ENCODE measurements around the gene B4GALNT2. TPM values are rescaled to one million over a fixed set of nuclear protein-coding genes. Genes with fewer than 3 reads are reported as not detected.
"Not testable (repeated sequence)": the region's sequence is repeated elsewhere in the genome, so short reads cannot be mapped to it uniquely, and the experiment has no call there.

Gene B4GALNT2
- total RNA-seq, 6 experiments from 2014 or later = 0.04 to 0.05 TPM; not detected in 4

DNA sequence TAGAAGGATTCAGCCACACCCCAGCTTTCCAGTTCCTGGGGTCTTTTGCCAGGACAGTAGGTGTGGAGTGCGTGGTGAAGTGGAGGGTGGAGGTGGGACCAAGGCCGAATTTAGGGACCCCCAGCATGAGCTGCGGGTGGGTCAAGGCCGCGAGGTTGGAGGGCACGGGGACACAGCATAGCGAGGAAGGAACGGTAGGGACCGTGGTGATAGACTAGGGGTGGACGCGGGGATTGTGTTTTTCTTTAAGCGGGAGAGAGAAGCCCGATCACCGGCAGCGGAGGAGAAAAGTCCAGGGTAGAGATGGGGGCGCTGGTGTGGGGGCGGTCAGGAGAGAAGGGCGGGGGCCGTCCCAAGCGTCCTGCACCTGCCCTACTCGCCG is 261 bp upstream of the B4GALNT2 start:
- Histone ChIP-seq H3K36me3 (no peaks in the 10 kb centered on the region), H3K27ac (no peak overlapping the region), H3K4me3 (peak overlapping the region in 1 of 3 donors; percentile 28), H3K27me3 (peaks cover 0 to 7% of the 10 kb centered on the region in 2 donors), H3K4me1 (peaks cover 0 to 8% (median 0%) of the 10 kb centered on the region in 4 donors), H3K9me3 (no peaks in the 10 kb centered on the region)
- WGBS (ENCODE audit: insufficient coverage, low coverage, low lambda C conversion rate, missing lambda C conversion rate) = 6% methylated on average over 9 of the region's 22 CpGs
- no peak for ATAC-seq
- TF ChIP-seq POLR2A (IDR thresholded peaks at IDR 0.05) = no peak
- TF ChIP-seq, protein P1, sequence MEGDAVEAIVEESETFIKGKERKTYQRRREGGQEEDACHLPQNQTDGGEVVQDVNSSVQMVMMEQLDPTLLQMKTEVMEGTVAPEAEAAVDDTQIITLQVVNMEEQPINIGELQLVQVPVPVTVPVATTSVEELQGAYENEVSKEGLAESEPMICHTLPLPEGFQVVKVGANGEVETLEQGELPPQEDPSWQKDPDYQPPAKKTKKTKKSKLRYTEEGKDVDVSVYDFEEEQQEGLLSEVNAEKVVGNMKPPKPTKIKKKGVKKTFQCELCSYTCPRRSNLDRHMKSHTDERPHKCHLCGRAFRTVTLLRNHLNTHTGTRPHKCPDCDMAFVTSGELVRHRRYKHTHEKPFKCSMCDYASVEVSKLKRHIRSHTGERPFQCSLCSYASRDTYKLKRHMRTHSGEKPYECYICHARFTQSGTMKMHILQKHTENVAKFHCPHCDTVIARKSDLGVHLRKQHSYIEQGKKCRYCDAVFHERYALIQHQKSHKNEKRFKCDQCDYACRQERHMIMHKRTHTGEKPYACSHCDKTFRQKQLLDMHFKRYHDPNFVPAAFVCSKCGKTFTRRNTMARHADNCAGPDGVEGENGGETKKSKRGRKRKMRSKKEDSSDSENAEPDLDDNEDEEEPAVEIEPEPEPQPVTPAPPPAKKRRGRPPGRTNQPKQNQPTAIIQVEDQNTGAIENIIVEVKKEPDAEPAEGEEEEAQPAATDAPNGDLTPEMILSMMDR (IDR thresholded peaks at IDR 0.05) = no peak
- intact Hi-C loops (cut with DNase I) = no loop called here
- DNase-seq = no peak

DNA sequence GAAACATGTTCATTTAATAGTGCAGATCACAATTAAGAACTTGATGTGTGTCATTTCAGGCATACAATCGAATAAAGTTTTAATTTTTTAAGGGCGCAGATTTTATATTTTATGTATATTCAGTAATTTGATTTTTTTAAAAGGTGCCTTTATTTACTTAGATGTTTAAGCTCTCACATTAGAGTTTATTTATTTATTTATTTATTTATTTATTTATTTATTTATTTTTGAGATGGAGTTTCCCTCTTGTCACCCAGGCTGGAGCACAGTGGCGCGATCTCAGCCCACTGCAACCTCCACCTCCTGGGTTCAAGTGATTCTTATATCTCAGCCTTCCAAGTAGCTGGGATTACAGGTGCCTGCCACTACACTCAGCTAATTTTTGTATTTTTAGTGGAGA is 3.8 kb downstream of the B4GALNT2 start:
- H3K36me3 ChIP-seq = no peaks in the 10 kb centered on the region
- H3K27me3 ChIP-seq = peaks cover 0 to 7% of the 10 kb centered on the region in 2 donors
- no peak overlapping the region for H3K27ac ChIP-seq
- ATAC-seq = no peak
- TF ChIP-seq, protein P1 (IDR thresholded peaks at IDR 0.05) = no peak
- no peak for TF ChIP-seq POLR2A (IDR thresholded peaks at IDR 0.05)
- 94% methylated on average over 4 of the region's 4 CpGs for WGBS (ENCODE audit: insufficient coverage, low coverage, low lambda C conversion rate, missing lambda C conversion rate)
- no peaks in the 10 kb centered on the region for H3K9me3 ChIP-seq
- H3K4me1 ChIP-seq = peaks cover 0 to 8% (median 0%) of the 10 kb centered on the region in 4 donors
- intact Hi-C loops (cut with DNase I) = no loop called here
- no peak overlapping the region for H3K4me3 ChIP-seq
- no peak for DNase-seq

- H3K27me3 ChIP-seq; H3K4me3 ChIP-seq; H3K9me3 ChIP-seq; intact Hi-C loops (cut with DNase I); ATAC-seq; H3K27ac ChIP-seq; H3K4me1 ChIP-seq; H3K36me3 ChIP-seq; DNase-seq: not testable (repeated sequence)
- 39% methylated on average over 3 of the region's 3 CpGs for WGBS (ENCODE audit: insufficient coverage, low coverage, low lambda C conversion rate, missing lambda C conversion rate)
Measured at GRCh38 chr17:49145654-49146053, 13.1 kb downstream of the B4GALNT2 start.

DNA sequence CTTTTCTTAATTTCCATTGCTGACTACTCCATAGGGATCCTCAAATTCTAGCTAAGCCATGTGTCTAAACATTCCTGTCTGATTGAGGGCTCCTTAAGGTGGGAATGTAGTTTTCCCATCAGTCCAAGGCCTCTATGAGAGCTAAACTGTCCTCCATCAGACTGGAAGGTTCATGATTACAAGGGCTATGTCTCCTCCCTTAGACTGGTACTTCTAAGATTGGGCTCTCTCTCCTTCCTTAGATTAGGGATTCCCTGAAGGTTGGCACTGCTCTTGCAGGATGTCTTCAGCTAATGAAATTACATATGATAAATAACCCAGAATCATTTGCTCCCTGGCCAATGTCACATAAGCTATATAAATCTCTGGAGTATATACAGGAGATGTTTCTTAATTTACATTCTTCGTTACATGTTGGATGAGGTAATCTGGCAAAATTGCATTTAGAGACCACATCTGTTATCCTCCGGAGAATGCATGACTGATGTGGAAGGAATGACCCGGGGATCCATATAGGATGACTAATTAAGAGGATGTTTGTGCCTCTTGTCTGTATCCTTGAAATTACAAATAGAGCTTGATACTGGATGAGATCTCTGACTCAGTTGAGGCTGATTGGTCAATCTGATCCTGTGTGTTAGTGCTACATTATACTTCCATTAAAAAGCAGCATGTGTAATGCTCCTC is 14.2 kb downstream of the B4GALNT2 start:
- 56% methylated on average over 3 of the region's 3 CpGs for WGBS (ENCODE audit: insufficient coverage, low coverage, low lambda C conversion rate, missing lambda C conversion rate)
- Histone ChIP-seq H3K9me3 (no peaks in the 10 kb centered on the region), H3K4me3 (no peak overlapping the region), H3K4me1 (no peaks in the 10 kb centered on the region), H3K27ac (no peak overlapping the region), H3K36me3 (no peaks in the 10 kb centered on the region), H3K27me3 (no peaks in the 10 kb centered on the region)
- TF ChIP-seq, protein P1 (IDR thresholded peaks at IDR 0.05) = no peak
- TF ChIP-seq POLR2A (IDR thresholded peaks at IDR 0.05) = no peak
- no peak for DNase-seq
- intact Hi-C loops (cut with DNase I) = no loop called here
- ATAC-seq = no peak

DNA sequence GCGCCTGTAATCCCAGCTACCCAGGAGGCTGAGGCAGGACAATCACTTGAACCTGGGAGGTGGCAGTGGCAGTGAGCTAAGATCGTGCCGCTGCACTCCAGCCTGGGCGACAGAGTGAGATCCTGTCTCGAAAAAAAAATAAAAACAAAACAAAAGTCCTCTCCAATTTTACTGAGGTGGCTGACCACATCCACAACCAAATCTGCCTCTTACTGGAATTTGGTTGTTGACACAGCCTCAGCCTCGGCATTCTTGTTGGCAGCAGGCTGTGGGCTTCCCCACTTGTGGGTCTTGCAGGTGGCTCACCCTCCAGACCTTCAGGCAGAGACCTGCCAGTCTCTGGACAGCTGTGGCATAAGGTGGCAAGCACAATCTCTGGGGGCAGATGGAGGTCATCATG is 15.6 kb downstream of the B4GALNT2 start:
- Histone ChIP-seq H3K36me3 (no peaks in the 10 kb centered on the region), H3K27me3 (no peaks in the 10 kb centered on the region), H3K4me1 (no peaks in the 10 kb centered on the region), H3K27ac (no peak overlapping the region), H3K4me3 (no peak overlapping the region), H3K9me3 (no peaks in the 10 kb centered on the region)
- no peak for ATAC-seq
- DNase-seq = no peak
- WGBS (ENCODE audit: insufficient coverage, low coverage, low lambda C conversion rate, missing lambda C conversion rate) = 57% methylated on average over 6 of the region's 6 CpGs
- TF ChIP-seq POLR2A (IDR thresholded peaks at IDR 0.05) = no peak
- TF ChIP-seq, protein P1 (IDR thresholded peaks at IDR 0.05) = no peak
- intact Hi-C loops (cut with DNase I) = no loop called here

Measured in right lobe of liver (tissue), 6 donors.